HG02938 (cell line): ENCODE measurements around the gene DOCK11.
"Not testable (repeated sequence)": the region's sequence is repeated elsewhere in the genome, so short reads cannot be mapped to it uniquely, and the experiment has no call there.

Experiments
- ATAC-seq: cut with Tn5 transposase; IDR thresholded peaks from one replicate; pipeline ENCODE4 v1.9.1; 2021; ENCODE audit warnings: mild to moderate bottlenecking, moderate library complexity; ENCODE audit not compliant: unreplicated experiment

DOCK11 gene

DNA sequence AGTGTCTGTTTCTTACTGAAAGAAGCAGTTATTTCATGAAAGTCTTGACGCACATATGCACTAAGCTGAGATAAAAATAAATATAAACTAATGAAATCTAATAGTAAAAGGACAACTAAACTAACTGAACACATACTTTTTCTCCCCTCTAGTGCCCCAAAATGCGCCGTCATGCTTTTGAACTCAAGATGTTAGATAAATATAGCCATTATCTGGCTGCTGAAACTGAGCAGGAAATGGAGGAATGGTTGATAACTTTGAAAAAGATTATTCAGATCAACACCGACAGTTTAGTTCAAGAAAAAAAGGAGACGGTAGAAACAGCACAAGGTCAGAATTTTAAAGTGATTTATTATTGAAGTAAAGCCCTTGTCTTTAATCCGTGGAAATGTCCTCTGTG lies 70.2 kb downstream of the DOCK11 start:
- ATAC-seq: no peak

DNA sequence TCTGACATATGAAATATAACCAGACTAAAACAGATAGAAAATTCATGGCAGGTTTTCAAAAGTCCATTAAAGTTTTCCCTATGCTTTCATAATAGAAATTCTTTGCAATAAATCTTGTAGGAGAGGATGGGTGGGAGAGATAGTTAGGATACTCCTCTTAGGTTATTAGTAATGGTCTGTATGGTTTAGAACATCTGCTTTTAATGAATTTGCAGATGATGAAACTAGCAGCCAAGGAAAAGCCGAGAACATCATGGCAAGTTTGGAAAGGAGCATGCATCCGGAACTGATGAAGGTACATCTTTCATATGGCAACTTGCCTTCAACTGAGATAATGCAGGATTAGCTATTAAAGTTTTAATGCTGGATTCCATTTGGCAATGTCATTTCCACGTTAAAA lies 70.7 kb downstream of the DOCK11 start:
- no peak for ATAC-seq

DNA sequence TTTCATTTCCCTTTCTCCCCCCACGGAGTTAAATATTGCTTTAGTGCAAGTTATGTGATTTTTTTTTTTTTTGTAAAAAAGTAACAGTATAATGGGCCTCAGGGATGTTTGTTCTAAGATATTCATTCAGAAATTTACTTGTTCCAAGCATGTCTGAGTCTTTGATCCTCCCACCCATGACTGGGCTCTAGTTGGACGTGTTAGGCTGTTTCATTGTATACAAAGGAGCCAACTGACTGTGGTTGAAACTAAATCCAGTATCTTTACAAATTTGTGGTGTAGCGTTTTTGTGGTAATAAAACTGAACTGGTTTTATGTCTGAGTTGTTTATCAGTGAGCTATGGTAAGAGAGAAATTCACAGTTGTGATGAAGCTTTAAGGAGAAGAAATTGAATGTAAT lies 74.1 kb downstream of the DOCK11 start:
- ATAC-seq: no peak

DNA sequence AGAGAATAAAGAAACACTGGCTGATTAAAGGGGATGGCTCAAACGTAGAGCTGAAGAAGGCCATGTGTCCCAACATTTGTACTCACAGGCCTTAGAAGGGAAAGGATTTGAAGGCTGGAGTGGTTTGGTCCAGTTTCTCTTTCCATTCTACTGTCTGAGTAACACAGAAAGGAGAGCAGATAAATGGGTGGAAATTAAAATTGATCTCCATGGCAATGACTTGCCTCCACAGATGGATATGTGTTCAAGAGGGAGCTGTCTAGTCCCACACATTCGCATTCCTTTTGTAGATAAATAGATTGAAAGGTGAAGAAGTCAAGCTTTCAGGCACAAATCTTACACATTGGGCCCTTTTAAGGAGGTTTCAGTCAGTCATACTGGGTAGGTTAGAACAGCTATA lies 74.6 kb downstream of the DOCK11 start:
- ATAC-seq: no peak

DNA sequence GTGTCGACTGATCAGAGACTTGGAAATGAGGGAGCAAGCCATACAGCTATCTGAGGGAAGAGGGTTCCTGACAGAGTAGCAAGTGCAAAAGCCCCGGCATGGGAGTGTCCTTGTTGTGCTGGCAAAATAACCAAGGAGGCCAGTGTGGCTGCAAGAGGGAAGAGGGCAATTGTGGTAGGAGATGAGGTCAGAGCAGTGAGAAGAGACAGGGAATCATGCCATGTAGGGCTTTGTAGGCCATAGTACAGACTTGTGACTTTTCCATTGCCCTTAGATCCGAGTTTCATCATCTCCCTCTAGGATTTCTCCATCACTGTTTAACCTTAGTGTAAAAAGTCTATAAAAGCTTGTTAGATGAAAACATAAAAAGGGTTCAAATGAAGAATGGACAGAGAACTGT lies 76.2 kb downstream of the DOCK11 start:
- no peak for ATAC-seq

DNA sequence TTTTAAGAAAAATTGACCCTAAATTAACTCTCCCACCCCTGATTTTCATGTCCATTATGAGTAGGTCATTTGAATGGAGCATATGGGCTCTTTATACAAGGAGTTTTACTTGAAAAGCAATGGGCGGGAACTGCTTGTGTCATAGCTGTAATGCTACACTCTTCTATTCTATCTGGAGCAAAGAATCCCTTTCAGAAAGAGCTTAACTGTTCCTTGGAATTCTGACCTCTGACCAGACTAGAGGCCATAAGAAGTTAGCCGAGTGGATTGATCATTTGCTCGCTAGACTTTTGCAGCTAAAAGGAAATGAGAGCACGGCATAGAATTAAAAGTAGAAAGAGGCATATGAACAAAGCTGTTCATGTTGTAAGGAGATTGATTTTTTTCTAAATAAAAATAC lies 79.1 kb downstream of the DOCK11 start:
- no peak for ATAC-seq

DNA sequence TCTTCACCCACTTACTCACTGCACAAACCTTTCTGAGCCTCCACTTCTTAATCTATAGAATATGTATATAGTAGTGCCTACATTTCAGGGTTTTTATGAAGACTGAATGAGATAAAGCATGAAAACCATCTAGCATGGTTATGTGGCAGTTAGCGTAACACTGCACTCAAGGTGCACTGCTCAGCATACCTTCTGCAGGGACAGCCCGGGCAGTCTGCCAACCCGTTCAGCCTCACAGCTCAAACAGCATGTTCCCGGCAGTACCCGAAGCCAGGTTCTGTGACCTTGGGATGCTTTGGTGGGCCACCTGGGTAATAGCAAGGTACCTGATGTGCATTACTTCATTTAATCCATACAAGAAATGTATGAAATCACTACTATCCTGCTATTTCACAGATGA lies 81.4 kb downstream of the DOCK11 start:
- no peak for ATAC-seq

DNA sequence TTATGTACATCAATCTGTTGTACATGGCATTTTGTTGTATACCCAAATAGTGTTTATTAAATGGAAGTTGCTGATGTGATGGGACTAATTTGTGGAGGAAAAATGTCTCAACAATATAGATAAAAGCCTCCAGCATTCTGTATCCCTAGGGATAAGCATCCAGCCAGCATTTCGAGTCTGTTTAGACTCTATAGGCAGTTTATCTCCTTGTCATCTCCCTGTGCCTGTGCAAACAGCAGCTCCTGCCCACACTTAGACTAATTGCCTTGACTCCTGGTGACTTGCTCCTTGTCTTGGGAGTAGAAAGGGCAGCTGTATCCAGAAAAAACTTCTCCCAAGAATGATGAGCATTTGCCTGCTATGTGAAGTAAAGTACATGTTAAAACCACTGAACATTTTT lies 83.8 kb downstream of the DOCK11 start:
- ATAC-seq: no peak

DNA sequence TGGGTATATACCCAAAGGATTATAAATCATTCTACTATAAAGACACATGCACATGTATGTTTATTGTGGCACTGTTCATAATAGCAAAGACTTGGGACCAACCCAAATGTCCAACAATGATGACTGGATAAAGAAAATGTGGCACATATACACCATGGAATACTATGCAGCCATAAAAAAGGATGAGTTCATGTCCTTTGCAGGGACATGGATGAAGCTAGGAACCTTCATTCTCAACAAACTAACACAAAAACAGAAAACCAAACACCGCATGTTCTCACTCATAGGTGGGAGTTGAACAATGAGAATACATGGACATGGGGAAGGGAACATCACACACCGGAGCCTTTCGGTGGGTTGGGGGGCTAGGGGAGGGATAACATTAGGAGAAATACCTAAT lies 87.3 kb downstream of the DOCK11 start:
- ATAC-seq: not testable (repeated sequence)

DNA sequence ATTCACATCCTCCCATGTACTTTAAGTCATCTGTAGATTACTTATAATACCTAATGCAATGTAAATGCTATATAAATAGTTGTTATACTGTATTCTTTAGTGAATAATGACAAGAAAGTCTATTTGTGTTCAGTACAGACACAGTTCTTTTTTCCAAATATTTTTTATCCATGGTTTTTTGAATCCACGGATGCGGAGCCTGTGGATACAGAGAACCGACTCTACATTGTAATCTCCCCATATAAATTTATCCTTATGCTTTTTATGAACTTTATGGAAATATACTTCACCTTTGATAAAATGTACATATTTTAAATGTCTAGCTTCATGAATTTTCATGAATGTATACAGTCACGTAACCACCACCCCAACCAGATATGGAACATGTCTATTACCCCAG lies 88.2 kb downstream of the DOCK11 start:
- ATAC-seq: no peak

DNA sequence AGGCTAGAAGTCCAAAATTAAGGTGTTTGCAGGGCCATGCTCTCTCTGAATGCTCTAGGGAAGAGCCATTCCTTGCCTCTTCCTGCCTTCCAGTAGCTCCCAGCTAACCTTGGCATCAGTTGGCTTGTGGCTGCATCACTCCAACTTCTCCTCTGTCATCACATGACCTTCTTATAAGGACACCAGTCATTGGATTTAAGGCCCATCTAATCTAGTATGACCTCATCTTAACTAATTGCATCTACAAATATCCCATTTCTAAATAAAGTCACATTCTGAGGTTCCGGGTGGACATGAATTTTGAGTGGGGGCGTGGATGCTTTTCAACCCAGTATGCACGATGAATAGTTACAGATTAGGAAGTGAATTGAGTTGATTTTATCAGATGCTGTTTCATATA lies 89.7 kb downstream of the DOCK11 start:
- no peak for ATAC-seq

DNA sequence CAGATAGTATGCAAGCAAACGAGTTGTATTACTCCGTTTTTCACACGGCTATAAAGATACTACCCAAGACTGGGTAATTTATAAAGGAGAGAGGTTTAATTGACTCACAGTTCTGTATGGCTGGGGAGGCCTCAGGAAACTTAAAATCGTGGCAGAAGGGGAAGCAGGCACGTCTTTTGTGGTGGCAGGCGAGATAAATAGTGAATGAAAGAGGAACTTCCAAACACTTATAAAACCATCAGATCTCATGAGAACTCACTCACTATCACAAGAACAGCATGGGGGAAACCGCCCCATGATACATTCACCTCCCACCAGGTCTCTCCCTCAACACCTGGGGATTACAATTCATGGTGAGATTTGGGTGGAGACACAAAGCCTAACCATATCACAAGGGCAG lies 90.6 kb downstream of the DOCK11 start:
- not testable (repeated sequence) for ATAC-seq

DNA sequence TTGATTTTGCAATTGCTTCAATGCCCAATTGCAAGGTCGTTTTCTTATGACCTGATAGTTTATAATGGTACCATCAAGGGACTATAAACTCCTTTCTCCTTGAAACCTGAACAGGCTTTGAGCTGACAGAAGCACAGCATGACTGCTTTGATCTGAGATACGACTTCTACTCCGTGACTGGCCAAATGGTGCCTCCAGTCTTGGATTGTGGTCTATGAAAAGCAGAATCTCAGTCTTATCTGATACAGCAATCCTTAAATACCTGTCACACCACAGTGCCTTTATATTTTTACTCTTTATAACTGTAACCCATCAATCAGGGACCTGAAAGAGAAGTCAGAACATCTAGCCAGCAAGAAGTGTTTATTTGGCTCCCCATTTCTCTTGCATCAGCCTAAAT lies 93.1 kb downstream of the DOCK11 start:
- no peak for ATAC-seq

DNA sequence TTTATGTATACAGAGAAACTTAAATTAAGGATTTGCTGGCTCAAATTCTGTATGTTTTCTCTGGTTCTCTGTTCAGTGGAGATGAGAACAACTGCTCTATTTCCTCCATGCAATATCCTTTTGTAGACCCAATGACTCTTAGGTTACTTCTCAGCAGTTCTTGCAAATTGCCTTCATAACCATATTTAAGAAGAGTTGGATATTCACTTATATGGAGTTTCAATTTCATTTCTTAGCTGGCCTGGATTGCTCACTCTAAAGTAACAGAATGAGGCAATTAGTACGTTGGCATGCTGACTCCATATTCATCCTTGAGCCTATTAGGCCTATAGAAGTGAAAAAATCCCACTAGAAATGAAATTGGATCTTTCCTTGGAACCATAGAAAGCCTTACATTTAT lies 93.6 kb downstream of the DOCK11 start:
- no peak for ATAC-seq

DNA sequence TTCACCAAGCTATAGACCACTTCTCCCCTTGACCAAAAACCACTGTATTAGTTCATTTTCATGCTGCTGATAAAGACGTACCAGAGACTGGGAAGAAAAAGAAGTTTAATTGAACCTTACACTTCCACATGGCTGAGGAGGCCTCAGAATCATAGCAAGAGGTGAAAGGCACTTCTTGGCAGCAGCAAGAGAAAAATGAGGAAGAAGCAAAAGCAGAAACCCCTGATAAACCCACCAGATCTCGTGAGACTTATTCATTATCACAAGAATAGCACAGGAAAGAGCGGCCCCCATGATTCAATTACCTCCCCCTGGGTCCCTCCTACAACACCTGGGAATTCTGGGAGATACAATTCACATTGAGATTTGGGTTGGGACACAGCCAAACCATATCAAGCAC lies 97.8 kb downstream of the DOCK11 start:
- no peak for ATAC-seq

DNA sequence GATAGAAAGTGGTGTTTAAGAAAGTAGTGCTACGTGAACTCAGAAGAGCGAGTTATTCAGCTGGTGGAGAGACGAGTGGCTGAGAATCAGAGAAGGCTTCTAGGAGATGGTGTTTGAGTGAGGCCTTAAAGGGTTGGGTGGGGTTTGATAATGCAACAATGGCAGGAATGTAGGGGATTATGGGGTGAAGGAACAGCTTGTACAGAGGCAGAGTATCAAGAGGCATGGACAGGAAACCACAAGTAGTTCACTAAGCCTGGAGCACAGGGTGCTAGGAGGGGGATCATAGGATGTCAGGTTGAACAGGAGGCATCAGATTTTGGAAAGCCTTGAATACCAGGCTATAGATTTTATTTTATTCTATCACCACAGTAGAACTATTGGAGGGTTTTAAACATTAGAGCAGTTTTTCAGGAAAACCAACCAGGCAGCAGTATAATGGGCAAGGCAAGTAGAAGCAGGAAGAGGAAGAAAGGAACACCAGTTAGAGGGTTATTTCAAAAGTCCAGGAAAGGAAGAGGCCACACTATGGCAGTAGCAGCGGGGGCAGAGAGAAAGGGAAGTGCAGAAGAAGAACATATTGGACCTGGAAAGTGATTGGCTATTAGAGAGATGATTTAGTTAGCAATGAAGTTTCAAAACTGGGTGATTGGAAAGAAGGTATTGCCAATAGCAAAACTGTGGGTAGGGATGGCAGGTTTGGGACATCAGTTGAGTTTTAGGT lies 99.2 kb downstream of the DOCK11 start:
- ATAC-seq: no peak

DNA sequence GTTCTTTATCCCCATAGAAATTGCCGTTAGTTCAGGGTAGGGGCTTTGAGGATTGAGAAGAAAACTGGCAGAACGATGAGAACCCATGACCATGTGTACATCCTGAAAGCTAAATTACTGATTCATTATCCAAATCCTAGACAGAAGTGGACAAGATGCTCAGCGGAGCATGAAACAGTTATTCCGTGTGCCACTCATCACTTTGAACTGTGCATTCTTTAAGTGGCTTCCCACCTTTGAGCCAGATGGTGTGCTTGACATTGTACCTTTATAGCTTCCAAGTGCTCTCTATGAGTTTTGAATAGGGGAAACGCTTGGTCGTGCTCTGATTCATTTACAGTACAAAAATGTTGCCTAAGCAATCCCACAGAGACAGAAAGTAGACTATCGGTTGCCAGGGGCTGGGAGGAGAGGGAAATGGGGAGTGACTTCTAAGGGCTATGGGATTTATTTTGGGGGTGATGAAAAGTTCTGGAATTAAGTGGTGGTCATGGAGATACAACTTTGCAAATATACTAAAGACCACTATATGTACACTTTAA lies 100.0 kb downstream of the DOCK11 start:
- no peak for ATAC-seq

DNA sequence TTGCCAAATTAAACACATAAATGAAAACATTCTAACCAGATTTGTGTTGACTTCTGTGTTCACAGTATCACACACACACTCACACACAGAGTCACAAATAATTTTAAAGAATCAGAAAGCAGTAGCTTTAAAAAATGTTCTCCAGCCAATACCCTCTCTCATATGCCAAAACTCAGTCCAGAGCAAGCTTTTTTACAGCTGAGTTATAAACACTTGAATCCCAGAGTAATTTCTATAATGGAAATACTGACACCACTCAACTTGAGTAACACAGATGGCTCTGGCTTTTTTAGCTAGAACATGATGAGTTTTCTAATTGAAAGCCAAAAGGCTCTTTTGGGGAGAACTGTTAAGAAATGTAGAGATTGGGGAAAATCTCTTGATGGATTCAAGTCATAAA lies 100.8 kb downstream of the DOCK11 start:
- ATAC-seq: no peak

DNA sequence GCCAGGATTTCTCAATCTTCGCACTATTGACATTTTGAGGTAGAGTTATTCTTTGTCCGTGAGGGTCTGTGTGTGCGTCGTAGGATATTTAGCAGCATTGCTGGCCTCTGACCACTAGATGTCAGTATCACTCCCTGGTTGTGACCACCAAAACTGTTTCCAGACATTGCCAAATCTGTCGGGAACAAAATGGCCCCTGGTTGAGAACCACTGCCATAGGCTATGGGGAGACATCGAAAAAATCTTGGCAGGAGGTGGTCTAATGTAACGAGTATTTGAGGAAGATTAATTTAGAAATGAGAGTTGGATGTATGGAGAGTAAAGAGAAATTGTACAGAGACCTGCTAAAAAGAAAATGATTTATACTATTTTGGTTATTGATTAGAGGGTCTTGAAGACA lies 108.4 kb downstream of the DOCK11 start:
- no peak for ATAC-seq

DNA sequence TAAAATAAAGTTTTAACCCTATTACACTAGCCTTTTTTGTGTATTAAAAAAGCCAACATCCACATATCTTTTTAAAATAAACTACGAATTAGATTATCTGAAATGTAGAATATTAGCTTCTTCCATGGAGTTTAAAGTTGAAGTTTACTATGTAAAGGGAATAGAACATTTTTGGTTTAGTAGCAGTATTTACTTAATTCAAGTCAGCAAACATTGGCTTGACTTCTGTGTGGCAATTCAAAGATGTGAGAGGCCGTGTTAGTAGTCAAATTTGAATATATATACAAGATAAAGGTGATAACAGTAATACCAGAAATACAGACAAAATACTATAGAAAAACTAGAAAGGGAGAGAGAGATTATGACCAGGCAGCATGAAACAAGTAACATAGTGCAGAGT lies 116.7 kb downstream of the DOCK11 start:
- no peak for ATAC-seq

DNA sequence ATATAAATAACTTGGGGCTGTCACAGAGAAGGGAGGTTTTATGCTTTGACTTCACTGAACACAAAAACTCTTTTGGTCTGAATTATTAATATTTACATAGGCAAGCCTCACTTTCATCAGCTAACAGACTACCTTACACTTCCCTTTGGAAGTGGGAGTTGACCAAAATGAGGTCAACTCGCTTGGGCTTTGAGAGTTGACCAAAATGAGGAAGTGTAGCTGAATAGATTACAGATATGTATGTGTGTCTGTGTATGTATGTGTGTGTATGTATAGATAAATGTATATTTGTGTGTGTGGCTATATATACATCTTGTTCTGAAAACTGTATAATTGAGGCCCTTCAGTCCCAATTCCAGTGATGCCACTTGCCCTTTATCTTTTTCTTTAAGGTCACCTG lies 118.5 kb downstream of the DOCK11 start:
- no peak for ATAC-seq

DNA sequence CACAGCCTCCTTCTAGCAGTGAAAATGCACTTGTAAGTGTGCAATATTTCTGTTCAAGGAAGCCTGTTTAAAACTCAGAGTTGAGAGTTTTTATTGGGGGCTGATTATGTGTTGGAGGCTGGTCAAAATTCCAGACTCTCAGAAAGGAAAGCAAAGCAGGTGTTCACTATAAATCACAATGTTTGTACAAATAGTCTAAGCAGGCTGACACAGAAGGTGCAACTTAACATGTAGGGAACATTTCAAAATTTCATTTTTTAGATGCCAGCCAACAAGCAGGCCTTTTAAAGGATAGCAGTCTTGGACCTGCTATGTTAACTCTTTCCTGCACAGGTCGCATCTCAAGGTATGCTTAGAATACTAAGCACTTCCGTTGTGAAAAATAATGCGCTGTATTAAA lies 119.5 kb downstream of the DOCK11 start:
- no peak for ATAC-seq

DNA sequence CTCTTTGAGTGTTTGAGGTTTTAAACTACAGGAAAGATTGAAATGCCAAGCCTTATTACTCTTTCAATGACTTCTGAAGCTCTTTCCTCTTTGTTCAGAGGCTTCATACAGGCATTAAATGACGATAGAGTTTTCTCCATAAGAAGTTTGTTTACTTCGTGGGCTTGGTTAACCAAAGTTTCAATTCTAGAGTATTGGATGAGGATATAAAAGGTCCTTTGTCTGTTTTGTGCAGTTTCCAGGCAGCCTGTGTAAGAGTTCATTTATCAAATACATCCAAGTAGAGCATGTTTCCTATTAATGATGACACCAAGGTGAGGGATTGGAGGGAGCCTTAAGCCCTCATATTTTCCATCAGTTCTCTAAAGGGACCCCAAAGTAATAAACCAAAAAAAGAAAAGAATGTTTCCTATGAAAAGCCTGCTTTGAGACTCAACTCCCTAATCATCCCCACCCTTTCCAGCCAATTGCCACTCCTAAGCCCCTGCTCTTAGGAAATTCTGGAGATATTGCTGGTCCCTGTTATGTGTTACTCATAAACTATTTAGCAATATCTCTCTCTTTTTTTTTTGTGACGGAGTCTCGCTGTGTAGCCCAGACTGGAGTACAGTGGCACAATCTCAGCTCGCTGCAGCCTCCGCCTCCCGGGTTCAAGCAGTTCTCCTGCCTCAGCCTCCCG lies 125.6 kb downstream of the DOCK11 start:
- no peak for ATAC-seq
